NCI-H2196 (cell line): ENCODE data around the gene RAD51.

Source experiments
- DNase-seq: peaks from one replicate; lab custom pipeline; 2025; ENCODE audit not compliant: unreplicated experiment; lab: John Stamatoyannopoulos, UW

The RAD51 gene

DNA sequence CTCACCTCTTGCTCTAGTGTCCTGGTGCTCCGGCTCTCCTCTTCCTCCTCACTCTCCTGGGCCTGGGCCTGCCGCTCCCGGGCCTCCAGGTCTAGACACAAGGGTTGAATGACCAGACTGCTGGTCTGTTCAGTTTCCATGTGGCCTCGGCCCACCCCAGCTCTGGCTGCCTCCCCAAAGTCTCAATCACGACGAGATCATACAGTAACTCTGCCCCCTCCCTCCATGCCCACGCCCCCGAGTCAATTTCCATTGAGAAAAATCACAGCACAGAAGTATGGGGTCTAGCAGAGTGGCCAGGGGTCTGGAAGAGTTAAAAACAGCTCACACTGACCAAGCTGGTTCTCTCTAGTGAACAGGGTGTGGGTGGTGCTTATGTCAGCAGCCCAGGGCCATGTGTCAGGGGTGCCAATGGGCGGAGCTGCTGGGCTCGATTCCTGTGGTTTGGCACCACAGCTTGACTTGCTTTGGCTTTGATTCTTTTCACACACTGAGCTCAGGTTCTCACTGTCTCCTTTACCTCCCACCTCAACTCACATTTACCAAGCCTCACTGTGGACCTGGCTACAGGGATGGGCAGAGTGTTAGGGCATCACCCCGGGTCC lies 81.7 kb downstream of the RAD51 start:
- DNase-seq: peak; percentile 58
